GM23248 (cell line): Measurements from ENCODE around the gene ZNF407.

Source experiments
- EZH2 ChIP-seq: fragments of 200-600 bp; sonication (generic); IDR thresholded peaks from 2 replicates; pipeline ENCODE4 v1.6.1; 2018; ENCODE audit warnings: antibody characterized with exemption, mild to moderate bottlenecking; ENCODE audit not compliant: insufficient read depth, poor library complexity, severe bottlenecking
- EZH2phosphoT487 ChIP-seq: fragments of 200-600 bp; sonication (generic); IDR thresholded peaks from 2 replicates; pipeline ENCODE4 v1.6.1; 2018; ENCODE audit warnings: antibody characterized with exemption, moderate library complexity, mild to moderate bottlenecking, low read depth; ENCODE audit not compliant: insufficient read depth

DNA sequence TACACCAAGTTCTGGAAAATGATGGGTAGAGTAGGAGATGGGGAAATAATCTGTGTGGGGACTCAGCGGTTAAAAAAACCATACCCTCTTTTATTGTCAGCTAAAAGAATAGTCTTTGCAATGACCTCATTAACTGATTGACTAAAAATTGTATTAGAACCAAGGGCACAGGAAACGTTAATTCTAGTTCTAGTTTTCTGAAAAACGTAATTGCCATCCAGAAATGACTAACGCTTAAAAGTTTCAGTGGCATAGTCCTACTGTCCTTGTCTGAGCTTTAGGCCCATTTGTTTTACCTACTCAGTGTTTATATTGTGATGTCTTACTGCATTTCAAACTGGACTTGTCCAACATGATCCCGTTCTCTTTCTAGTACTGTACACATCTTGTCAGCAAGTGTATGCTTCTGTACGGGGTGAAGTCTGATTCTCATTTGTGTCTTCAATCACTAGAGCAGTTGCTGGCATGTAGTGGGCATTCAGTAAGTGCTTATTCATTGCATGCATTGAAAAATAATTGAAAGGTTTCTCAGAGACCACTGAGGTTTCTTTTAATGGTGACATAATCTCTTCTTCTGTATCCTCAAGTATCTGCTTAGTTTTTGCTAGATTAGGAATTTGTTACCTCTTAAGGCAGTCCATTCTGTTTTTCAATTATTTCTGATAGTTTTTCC, 81.5 kb downstream of the ZNF407 start:
- no peak for TF ChIP-seq EZH2
- no peak for TF ChIP-seq EZH2phosphoT487
